Glomerular visceral epithelial cell (primary cell): Measurements from ENCODE around the gene PTEN.
"Not testable (repeated sequence)": the region's sequence is repeated elsewhere in the genome, so short reads cannot be mapped to it uniquely, and the experiment has no call there.

Experiments used
- DNase-seq: peaks from one replicate; pipeline ENCODE4 v3.0.0-alpha.2; 2016; ENCODE audit errors: extremely low spot score

Gene PTEN

DNA sequence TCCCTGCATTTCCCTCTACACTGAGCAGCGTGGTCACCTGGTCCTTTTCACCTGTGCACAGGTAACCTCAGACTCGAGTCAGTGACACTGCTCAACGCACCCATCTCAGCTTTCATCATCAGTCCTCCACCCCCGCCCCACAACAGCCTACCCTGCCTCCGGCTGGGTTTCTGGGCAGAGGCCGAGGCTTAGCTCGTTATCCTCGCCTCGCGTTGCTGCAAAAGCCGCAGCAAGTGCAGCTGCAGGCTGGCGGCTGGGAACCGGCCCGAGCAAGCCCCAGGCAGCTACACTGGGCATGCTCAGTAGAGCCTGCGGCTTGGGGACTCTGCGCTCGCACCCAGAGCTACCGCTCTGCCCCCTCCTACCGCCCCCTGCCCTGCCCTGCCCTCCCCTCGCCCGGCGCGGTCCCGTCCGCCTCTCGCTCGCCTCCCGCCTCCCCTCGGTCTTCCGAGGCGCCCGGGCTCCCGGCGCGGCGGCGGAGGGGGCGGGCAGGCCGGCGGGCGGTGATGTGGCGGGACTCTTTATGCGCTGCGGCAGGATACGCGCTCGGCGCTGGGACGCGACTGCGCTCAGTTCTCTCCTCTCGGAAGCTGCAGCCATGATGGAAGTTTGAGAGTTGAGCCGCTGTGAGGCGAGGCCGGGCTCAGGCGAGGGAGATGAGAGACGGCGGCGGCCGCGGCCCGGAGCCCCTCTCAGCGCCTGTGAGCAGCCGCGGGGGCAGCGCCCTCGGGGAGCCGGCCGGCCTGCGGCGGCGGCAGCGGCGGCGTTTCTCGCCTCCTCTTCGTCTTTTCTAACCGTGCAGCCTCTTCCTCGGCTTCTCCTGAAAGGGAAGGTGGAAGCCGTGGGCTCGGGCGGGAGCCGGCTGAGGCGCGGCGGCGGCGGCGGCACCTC is at the start of gene PTEN, which contains the start of gene KLLN:
Gene PTEN, plus strand, starts transcription at position 573 of the 891 bp plus-strand sequence. CDS start 845 bp downstream, outside the sequence.
Gene KLLN, minus strand, starts transcription at position 481 of the 891 bp plus-strand sequence. CDS start 1,046 bp downstream, outside the sequence.
- peak; percentile 91 for DNase-seq

DNA sequence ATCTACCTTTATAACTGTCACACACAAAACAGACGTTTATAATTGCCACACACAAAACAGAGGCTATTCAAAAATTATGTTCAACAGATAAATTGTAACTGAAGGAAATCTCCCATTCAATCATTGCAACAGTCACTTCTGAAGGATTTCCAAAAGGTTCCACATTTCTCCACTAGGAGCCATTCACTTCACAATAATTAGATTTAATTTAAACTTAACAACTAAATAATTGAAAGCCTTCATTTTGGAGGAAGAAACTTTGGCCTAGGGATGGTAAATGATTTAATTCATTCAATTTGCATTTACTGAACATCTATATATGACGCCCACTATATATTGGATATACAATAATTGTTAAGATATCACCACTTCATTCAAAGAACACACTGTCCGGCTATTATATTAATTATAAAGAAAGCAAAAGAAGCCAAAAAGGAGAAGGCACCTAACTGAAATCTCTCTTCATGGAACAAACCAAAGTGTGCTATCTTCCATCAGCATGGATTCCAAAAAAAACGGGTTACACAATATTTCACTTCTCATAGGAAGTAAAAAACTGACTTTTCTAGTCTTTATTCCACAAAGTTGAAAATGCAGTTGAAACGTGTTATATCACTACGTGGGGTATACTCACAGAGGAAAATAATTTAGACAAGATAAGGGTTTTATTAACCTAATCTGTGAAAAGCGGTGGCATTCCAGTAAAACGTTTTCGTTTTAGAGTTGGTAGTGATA is 47.1 kb upstream of the PTEN start:
- no peak for DNase-seq

DNA sequence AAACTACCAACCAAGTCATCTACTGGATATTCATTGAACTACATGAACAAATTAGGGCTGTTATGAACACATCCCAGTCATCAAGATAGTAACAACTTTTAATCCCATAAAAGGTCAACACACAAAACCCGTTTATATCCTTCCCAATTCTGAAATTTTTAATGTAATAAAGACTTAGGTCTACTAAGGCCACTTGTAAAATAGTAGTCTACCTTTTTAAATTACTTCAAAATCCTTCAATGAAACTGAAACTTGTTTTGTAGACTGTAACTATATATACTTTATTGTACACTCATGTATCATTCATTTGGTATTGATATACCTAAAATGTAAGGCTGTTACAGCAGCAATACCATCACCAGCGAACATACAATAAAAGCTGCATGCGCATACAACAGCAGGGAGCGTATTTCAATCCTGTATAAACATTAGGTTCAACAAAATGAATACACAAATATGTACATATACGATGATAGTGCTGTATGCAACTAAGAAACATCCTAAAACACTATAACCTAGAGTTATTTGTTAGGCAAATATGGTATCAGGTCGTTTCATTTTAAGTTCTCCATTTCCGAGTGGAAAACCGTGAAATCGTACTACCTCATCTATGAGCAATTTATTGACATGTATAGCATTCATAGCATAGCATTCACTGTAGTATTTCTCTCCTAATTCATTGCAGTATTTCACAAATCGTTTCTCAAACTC is 46.4 kb upstream of the PTEN start:
- no peak for DNase-seq

DNA sequence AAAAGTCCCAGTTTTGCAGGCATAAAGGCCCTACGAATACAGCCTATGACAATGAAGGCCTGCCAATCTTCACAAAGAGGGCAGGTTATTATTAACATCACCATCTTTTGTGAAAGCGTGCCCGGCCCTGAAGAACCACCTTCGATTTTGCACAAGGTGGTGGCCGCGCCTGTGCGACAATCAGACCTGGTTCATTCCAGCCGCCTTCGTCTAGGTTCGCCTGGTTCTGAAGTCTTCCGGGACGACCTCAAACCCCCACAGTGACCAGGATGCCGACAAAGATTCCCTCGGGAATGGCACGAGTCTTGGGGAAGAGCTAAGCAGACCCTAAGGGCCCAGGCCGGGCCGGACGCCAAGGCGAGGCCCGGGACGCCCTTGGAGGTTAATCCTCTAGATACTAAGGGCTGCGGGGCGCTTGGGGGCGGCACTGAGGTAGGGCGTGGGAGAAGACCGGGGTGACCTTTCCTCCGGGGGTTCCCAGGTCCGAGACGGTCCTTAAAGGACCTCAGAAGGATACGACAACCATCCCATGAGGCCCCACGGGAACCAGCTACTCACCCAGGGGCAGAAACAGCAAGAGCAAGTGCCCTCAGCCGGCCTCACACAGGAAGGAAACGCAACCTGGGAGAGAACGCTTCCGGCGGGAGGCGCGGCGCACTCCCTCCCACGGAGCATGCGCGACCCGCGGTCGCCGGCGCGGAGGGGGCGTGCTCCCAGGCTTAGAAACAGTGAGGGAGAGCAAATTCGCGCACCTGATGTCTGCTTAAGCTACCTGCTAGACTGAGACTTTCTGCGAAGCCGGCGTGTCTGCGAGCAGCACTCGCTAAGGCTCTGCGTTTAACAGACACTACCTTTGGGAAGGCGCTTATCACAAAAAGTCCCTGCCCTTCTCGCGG is 45.6 kb upstream of the PTEN start, which contains the start of gene ATAD1:
Gene ATAD1, minus strand, starts transcription at position 618 of the 896 bp plus-strand sequence. CDS start 3,627 bp downstream, outside the sequence.
- peak; percentile 90 for DNase-seq

DNA sequence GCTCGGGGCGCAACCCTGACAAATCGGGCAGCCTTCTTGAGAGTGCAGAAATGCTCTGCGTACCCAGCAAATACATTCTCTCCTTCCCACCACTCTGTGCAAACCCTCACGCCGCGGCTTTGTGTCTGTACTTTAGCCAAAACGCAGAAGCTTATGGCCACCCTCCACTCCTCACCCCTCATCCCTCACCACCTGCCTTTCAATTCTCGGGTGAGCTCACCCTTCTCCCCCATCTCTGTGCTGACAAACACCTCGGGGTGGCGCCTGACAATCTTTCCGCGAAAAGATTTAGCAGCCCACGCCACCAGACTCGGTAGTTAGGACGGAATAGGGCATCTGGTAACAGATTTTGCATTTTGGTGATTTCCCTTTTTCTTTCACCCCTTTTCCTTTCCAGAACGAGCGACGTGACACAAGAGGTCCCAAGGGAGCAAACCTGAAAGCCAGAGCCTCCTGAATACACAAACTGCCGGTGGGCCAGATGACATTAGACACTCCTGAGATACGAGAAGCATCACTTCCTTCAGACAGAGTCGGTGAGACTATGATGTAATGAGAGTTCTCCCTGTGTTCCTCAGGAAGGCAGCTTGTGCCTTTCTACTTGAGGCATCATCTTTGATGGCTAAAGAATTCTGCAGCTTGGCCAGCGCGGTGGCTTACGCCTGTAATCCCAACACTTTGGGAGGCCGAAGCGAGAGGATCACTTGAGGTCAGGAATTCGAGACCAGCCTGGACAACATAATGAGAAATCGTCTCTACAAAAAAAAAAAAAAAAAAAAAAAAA is 44.7 kb upstream of the PTEN start:
- DNase-seq = peak; percentile 32

DNA sequence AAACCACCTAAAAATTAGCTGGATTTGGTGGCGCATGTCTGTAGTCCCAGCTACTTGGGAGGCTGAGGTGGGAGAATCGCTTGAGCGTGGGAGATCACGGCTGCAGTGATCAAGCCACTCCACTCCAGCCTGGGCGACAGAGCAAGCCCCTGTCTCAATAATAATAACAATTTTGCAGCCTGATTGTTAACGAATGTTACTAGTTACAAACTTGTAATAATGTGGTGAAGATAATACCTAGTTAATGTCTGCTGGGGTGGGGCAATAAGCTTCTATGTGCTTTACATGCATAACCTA is 44.2 kb upstream of the PTEN start:
- no peak for DNase-seq

DNA sequence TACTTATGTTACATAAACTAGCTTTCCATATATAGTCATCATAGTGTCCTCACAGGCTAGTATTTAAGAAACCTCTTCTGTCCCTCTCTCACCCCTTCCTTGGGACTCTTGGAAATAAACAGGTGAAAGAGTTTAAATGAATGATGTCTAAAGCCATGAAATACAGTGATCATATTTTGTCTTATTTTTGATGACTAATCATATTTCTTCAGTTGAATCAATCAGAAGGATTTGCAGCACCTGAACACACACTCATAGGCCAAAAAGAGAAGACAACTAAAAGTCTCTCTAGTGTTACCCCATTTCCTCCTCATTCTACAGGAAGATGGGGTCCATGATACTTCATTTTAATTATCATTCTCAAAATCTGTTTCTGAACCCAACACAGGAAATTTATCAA is 36.8 kb upstream of the PTEN start:
- DNase-seq = no peak

DNA sequence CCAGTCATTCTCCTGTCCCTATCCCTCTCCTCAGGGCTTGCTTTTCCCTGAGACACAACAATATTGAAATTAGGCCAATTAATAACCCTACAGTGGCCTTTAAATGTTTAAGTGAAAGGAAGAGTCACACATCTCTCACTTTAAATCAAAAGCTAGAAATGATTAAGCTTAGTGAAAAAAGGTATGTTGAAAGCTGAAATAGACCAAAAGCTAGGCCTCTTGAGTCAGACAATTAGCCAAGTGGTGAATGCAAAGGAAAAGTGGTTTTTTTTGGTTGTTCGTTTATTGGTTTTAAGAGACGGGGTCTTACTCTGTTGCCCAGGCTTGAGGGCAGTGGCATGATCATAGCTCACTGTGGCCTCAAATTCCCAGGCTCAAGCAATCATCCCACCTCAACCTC is 35.7 kb upstream of the PTEN start:
- no peak for DNase-seq

DNA sequence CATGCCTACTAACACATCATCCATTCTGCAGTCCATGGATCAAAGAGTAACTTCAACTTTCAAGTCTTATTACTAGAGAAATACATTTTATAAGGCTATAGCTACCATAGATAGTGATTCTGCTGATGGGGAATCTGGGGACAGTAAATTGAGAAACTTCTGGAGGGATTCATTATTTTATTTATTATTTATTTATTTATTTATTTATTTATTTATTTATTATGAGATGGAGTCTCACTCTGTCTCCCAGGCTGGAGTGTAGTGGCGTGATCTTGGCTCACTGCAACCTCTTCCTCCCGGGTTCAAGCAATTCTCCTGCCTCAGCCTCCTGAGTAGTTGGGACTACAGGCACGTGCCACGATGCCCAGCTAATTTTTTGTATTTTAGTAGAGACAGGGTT is 34.4 kb upstream of the PTEN start:
- DNase-seq = not testable (repeated sequence)

DNA sequence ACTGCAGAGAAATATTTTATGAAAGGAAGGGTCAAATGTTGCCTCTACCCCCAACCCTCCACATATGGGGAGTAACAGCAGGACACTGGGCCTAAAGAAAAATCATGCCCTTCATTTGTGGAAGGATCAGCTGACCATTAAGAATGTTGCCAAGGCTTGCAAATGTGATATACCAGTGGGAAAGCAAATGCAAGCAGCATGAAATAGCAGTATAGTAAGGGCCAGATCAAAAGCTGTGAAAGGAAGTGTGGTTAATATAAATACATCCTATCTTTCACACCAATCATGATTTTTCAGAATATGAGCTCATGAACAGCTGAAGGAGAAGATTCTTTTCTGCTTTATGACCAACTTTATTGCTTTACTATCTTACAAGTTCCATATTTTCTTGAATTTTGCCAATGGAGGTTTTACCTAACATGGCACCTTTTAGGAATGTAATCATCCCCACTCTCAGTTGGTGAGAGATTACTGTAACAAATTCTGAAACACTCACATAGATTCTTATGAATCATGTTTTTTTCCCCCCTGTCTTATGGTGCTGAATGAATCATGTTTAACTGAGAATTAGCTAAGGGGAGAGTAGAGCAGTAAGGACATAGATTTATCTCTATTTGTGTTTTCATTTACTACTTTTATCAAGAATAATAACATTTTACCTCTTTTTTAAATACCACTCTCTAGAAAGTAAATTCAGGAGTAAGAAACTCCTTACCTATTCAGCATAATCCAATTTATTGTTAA is 33.3 kb upstream of the PTEN start:
- DNase-seq = no peak

DNA sequence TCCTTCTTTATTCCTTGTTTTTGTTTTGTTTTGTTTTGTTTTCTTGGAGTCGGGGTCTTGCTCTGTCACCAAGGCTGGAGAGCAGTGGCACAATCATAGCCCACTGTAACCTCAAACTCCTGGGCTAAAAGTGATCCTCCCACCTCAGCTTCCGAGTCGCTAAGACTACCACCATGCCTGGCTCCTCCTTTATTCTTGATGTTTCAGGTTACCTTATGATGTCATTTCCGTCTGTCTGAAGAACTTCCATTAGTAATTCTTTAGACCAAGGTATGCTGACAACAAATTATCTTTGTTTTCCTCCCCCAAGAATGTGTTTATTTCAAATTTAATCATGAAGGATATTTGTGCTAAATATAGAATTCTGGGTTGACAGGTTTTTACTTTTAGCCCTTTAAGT is 27.3 kb upstream of the PTEN start:
- no peak for DNase-seq

DNA sequence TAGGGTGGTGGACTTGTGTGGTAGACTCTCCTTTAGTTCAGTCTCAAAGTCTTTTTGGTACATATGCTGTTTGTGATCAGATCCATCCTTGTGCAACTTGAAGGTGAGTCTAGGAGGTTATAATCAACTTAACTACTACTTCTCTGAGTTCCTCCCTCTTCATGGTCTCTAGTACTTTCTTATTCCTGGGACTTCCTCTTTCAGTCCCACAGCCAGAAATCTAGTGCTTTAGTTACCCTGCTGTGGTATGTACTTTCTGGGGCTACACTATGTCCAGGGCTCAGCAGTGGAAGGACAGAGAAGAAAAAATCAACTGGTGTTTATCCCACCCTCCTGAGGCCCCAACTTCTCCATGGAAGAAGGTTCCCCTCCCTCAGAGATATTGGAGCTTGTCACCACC is 26.0 kb upstream of the PTEN start:
- no peak for DNase-seq

DNA sequence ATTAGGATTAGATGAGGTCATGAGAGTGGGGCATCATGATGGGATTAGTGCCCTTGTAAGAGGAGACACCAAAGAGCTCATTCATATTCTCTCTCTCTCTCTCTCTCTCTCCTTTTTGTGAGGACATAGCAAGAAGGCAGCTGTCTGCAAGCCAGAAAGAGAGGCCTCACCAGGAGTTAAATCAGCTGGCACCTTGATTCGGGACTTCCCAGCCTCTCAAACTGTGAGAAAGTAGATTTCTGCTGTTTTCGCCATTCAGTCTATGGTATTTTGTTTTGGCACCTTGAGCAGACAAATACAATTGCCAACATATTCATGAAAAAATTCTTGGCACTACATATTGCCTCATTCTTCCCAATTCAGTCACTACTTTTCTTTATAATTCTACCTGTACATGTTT is 24.8 kb upstream of the PTEN start:
- DNase-seq = no peak

DNA sequence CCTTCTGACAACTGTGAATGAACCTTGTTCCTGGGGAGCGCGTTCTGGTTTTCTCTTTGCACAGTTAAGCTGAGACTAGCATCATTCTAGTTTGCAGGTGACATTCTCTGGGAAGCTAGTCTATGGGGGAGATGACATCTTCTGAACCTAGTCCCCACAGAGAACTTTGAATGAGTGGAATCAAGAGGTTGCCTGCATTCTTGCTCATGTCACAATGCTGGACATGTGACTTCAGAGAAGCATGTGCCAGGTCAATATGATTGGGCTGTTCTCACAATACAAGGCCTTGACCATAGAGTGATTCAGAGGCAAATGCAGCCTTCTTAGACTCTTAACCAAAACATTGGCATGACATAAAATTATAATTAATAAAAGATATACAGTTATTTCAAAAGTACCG is 22.2 kb upstream of the PTEN start:
- DNase-seq = no peak

DNA sequence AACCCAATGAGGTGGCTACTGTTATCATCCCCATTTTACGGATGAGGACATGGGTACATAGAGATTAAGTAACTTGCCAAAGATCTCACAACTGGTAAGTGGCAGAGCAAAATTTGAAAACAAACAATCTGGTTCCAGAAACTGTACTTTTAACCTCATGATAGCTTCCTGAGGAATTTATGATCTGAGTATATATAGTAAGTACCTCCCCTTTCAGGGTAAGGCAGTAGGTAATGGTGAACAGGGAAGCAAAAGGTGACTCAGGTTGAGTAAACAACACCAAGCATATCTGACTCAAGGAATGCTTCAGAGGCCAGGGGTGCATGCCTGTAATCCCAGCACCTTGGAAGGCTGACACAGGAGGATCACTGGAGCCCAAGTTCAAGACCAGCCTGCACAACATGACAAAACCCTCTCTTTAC is 21.2 kb upstream of the PTEN start:
- DNase-seq = peak; percentile 72

DNA sequence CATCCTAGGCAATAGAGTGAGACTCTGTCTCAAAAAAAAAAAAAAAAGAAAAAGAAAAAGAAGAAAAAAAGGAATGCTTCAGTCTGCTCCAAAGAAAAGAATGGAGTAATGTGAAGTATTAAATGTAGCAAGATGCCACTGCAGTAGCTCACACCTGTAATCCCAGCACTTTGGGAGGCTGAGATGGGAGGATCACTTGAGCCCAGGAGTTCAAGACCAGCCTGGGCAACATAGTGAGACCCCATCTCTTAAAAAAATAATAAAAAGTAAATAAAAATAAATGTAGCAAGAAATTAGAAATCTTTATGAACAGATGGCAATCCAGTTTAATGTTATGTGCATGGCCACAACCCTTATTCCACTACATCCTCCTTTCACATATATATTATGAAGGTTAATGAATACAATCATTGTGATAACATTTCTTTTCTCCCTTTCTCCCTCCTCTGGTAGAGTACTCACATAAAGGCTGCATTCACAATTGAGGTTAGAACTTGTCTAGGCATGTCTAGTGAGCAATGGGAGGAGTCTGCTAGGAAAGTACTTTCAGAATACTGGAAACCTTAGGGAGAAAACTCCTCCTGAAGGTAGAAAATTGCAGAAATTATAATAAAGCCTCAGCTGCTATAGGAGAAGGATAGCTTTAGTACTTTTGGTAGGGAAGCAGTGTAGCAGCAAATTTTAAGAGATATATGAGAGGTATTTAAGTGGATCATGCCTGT is 20.5 kb upstream of the PTEN start:
- DNase-seq = peak; percentile 54

DNA sequence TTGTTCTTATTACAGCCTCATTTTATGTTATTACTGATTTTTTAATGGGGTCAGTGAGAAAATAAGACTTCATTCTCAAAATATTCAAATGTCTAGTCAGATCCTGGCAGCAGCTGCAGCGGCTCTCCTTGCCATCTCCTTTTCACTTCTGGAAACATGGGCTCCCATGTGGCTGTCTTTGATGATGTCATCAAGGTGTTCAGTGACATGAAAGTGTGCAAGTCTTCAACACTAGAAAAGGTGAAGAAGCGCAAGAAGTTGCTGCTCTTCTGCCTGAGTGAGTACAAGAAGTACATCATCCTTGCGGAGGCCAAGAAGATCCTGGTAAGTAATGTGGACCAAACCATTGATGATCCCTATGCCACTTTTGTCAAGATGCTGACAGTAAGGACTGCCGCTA is 19.7 kb upstream of the PTEN start:
- DNase-seq = no peak

DNA sequence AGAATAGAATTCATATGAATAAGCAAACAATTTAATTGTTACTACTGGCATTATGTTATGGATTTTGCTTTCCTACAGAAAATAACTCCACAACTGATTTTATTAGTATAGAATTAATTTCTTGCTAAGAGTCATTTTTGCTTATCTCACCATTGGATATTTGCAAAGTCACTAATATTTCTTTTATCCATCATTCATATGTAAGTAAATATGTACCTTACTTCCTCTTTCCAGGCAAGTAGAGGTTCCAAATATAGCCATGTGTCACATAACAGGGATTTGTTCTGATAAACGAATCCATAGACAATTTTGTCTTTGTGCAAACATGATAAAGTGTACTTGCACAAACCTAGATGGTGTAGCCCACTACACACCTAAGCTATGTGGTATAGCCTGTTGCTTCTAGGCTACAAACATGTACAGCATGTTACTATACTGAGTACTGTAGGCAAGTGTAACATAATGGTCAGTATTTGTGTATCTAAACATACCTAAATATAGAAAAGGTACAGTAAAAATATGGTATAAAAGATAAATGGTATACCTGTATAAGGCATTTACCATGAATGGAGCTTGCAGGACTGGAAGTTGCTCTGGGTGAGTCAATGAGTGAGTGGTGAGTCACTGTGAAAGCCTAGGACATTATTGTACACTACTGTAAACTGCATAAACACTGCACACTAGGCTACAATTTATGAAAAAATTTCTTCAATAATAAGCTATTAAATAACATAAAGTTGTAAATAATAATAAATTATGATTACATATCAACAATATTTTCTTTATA is 18.4 kb upstream of the PTEN start:
- peak; percentile 43 for DNase-seq
